Activated T-cell treated with anti-CD3 and anti-CD28 coated beads, Interleukin-2, amount 50 U/mL, for 48 hours (primary cell): ENCODE results near the gene RSPO4.

Experiments used
- DNase-seq, 2 experiments: peaks; one replicate each; pipeline ENCODE4 v3.0.0-alpha.2; 2020

Gene RSPO4

DNA sequence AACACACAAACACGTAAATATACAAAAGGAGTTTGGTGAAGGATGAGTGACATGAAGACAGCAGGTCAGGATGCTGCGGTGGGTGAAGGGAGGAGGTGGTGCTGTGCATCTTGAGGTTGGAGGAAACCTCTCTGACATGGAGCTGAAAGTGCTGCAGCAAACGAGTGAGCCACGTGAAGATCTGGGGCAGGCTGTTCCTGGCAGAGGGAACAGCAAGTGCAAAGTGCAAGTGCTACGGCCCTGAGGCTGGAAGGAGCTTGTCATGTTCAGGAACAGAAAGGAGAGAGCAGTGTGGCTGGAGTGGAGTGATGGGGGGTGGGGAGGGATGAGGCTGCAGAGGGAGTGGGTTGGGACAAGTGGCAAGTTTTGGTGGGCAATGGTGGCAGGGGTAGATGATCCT is 61.2 kb downstream of the RSPO4 start:
- DNase-seq = no peak

DNA sequence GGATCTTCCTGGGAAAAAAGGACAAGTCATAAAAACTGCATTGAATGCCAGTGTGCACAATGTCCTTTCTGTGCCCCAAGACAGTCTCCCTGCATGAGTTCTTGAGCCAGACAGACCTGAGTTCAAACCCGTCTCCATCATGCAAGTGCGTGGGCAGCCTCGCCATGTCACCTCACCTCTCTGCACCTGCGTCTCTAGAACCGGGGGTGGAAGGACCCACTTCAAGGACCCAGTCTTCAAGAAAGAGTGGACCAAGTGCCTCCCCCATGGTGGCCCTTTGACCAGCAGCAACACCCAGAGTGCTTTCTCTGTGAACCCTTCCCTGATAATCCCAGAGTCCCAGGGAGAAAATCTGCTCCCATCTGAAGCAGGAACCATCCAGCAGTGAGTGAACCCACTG is 62.5 kb downstream of the RSPO4 start:
- DNase-seq = no peak

DNA sequence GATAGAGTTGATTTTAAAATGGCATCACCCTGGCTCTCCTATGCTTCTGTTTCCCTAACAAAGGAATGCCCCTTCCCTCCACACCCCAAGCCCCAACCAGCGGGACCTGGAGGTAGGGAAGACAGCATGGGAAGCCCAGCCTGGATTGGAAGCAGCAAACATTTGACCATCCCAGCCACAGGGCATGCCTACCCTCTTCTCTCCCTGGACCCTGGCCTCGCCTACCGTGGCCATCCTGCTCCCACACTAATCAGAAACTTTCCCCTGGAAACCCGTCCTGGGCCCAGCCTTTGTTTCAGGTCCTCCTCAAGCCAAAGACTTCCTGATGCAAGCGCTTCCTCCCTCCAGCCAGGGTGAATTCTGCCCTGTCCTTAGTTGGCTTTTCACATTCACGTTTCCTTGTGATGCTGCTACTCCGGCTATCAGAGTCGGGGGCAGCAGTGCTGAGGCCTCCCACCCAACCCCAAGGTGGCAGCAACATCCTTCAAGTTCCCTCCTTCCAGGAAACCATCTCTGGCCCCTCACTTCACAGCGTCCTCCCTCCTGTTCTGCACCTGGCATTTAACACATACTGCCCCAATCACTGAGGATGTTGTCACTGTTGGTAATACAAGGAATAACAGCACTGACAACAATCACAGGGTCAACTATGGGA is 67.8 kb downstream of the RSPO4 start:
- DNase-seq = no peak

DNA sequence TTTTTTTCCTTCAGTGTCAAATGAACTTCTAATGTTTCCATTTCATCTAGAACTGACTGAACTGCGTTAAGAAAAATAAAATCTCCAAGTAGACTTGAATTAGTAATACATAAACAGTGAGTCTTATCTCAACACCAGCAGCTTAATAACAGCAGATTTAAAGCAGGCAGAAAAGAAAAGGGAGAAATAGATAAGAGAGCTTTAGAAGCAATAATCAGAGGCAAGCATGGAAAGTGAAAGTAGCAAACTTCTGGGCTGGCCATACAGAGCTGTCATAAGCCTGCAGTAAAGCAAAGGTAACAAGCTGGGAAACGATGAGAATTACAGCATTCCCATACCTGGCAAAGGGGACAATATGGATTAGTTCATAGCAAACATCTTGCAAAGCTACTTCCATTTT is 69.1 kb downstream of the RSPO4 start:
- no peak for DNase-seq

DNA sequence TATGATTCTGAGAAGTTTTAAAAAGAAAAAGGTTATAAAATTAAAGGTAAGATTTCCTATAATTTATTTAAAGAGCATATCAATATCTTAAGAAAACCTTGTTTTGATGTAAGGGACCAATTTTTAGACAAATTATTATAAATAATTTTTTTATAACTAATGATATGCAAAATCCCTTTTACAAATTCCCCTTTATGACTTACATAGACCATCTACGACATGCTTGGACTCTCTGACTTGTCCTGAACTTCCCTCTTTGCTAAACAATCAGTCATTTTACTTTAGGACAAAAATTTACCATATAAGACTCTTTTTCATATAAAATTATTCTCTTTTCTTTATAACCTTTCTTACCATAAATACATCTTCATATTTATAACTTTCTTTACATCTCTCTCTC is 70.7 kb downstream of the RSPO4 start:
- DNase-seq = no peak

DNA sequence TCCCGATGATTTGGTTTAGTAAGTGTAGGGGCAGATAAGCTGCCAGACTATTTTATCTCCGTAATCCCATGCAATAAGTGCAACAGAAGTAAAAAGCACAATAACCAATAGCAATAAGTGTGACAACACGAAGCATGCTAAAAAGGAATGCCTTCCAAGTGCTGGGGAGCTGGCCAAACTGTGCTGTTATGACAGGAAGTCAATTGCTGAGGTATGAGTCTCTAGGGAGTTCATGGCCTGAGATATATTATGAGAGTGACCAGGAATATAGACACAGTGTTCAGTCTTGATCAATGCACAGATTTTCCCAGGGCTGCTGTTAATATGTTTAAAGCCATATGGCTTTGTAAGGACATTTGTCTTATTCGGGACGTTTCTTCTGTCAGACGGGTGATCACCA is 75.4 kb downstream of the RSPO4 start:
- DNase-seq = no peak

DNA sequence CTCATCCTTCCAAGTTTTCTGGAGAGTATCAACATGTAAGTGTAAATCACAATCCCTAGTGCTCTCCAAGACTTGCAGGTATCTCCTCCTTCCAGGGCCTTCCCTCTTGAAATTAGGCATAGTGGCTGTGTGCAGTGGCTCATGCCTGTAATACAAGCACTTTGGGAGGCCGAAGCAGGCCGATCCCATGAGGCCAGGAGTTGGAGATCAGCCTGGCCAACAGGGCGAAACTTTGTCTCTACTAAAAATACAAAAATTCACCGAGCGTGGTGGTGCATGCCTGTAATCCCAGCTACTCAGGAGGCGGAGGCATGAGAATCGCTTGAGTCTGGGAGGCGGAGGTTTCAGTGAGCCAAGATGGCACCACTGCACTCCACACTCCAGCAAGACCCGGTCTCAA is 76.6 kb downstream of the RSPO4 start:
- DNase-seq = no peak

DNA sequence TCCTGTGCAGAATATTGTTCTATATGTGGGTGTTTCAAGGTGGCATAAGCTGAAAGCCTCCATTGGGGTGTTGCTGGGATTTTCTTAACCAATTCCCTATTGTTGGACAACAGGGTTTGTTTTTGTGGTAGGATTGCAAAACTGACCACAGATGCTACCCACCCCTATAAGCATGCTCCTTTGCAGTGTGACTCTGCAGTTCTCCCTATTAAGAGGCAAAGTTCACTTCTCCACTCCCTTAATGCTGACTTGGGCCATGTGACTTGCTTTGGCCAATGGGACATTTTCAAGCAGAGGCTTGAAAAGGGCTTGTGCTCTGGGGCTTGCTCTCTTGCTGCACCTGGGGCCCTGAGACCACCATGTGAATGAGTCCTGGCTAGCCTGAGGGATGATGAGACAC is 77.5 kb downstream of the RSPO4 start:
- no peak for DNase-seq

DNA sequence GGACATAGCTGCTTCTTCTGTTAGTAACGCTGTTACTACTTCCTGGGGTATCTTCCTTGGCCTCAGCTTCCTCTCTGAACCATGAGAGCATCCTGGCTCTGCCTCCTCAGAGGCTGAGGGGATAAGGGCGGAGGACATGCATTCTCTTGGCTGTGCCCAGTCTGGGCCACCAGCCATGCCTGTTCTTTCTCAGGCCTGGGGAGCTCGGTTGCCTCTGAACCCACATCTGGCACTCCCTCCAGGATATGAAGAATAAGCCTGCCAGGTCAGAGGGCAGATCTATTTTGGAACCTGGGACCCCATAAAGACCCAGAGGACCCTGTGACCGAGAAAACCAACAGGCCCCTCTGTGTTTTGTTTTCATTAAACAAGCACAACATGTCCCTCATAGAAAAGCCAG is 79.3 kb downstream of the RSPO4 start:
- no peak for DNase-seq

DNA sequence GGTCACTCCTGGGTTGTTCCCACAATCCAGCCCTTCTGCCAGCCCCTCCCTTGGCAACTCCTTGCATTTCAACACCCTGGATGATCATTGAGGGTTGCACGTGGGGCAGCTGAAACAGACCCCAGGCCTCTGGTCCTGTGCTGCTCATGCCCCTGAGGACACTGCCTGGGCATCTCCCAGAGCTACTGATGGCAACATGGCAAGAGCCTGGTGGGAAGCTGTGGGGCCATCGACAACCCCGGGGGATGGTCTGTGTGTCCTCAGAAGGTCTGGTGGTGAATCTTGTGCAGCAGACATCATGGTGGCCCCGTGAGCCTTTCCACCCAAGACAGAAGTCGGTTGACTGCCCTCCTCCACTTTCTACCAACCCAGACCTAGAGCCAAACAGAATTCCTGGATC is 81.0 kb downstream of the RSPO4 start:
- no peak for DNase-seq

DNA sequence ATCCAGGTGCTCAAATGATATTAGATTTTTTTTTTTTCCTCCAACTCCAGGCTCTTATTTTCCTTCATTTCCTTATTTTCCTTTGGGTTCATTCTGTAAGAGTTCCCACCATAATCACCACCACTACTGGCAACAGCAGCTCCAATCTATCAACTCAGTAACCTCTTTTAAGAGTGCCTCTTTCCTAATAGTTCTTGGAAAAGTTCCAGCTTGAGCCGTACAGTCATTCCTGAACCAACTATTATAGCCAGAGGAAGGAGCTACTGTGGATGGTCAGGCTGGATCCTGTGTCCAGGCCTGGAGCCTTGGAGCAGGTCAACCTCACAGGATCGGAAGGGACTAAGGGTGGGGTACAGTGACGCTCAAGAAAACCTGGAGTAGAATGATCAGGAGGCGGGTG is 81.8 kb downstream of the RSPO4 start:
- DNase-seq = no peak

DNA sequence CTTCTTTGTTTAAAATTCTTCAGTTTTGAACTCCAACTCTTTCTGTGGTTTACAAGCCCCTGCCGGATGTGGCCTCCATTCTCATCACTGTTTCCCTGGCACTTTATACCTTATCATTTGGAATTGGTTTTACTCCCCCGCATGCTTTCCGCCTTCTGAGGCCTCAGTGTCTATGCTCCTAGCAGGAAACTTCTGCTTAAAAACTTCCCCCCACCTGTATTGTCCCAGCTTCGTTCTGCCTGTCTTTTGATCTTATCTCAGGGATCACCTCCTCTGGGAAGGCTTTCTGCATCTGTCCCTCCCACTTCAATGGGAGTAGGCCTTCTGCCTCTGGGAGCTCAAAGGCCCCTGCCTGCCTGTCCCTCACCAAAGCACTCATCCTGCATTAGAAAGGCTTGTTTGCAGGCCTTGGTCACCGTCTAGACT is 82.6 kb downstream of the RSPO4 start:
- no peak for DNase-seq

DNA sequence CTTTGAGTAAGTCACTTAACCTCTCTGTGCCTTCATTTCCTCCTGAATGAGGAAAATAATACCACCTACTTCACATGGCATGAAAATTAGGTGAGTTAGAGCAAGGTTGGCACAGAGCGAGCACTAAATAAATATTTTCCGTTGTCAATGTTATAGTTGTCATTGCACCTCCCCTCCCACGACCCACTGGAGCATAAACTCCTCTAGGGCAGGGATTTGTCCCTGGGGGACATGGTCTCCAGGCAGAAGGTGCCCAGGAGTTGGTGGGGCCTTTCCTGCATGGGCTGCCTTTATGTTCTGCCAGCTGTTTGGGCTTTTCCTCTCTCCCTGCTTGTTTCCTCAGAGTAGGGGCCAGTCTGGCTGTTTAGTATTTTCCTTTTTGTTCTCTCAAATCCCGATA is 84.7 kb downstream of the RSPO4 start:
- DNase-seq = no peak

DNA sequence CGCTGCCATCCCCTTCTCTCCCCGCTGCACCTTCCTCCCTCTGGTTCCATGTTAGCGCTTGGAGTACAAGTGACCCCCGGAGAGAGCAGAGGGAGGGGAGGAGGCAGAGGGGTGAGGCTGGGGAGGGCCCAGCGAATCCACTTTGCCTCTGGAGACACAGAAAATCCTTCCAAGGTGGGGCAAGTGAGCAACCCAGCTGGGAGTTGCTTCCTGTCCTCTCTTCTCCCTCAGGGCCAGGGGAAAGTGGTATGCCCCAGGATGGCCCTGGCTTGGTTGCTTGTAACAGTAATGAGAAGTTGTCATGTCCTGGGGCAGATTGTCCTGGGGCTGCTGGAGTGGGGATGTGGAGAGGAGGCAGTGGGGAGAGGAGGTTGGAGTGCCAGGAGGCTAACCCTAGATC is 85.3 kb downstream of the RSPO4 start:
- DNase-seq = no peak

DNA sequence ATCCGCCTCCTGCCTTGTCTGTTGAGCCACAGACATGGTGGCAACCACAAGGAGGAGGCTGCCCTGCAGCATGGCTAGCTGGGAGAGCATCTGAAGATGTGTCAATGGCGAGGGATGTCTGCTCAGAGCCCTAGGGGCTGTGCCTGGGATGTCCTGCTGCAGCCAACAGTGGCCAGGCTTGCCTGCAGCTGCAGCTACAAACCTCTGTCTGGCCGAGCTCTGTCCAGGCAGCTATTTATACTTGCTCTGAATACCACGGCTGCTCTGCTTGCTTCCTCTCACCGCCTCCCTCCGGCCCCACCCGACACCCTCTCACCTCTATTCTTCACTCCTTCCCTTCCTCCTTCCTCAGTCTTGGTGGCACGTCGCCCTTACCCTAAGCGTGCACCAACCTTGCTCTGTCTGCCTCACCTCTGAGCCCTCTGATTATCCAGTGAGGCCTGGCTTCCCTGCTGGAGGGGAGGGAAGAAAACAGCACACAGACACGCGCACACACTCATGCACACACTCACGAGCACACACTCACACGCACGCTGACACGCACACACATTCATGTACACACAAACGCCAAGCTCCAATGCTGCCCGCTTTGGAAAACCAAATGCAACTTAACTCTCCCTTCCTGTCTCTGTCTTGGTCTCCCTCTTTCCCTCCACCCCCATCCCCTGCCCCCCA is 85.8 kb downstream of the RSPO4 start, which contains the start of gene ANGPT4:
TSS of gene ANGPT4 (minus strand) at position 210 of the 675 bp plus-strand sequence. CDS start at position 90, 120 bp downstream.
- no peak for DNase-seq

DNA sequence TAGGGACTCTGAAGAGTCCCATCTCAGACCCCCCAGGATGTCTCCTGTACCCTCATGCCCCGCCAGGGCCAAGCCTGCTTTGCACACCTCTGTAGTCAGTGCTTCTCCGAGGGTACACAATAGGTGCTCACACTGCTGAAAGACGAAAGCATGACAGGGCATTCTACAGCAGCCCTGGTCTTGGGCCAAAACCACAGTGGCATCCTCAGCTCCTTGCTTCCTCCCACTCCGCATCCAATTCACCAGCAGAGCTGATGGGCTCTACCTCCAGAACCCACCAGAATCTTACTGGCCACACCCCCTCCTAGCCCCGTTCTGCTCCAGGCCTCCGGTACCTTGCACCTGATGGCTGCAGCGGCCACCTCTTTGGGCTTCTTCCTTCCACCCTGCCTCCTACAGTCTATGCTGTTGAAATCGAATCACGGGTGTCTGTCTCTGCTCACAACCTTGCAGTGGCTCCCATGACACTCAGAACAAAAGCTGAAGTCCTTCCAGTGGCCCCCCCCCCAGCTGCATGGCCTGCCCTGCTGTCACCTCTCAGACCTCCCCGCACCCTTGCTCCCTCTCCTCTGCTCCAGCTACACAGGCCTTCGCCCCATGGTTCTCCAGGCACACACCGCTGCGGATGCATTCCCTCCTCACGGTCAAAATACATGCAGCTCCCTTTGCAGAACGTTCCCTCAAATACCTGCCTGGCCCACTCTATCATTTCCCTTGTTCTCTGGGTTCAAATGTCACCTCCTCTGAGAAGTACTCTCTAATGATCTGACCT is 87.2 kb downstream of the RSPO4 start:
- DNase-seq = no peak

DNA sequence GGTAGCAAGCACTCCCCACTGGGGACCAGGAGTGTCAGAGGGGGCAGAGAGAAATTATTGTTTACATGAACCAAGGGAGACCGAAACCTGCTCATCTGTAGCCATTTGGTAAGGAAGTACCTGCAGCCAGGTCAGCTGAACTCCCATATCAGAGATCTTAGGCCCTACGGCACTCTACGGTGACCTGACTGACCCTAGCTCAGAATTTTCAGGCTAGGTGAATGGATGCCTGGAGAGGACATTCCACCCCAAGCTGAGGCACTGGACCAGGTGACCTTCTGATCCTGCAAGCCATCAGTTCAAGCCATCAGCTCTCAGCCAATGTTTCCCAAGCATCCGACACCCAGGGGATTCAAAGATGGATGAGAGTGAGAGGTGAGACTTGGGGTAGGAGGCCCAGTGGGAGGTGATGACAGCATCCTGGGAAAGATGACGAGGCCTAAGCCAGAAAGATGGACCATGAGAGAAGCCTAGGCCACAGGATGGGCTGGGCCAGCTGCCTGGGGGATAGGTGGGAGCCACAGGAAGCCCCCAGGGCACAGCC is 88.7 kb downstream of the RSPO4 start:
- no peak for DNase-seq

DNA sequence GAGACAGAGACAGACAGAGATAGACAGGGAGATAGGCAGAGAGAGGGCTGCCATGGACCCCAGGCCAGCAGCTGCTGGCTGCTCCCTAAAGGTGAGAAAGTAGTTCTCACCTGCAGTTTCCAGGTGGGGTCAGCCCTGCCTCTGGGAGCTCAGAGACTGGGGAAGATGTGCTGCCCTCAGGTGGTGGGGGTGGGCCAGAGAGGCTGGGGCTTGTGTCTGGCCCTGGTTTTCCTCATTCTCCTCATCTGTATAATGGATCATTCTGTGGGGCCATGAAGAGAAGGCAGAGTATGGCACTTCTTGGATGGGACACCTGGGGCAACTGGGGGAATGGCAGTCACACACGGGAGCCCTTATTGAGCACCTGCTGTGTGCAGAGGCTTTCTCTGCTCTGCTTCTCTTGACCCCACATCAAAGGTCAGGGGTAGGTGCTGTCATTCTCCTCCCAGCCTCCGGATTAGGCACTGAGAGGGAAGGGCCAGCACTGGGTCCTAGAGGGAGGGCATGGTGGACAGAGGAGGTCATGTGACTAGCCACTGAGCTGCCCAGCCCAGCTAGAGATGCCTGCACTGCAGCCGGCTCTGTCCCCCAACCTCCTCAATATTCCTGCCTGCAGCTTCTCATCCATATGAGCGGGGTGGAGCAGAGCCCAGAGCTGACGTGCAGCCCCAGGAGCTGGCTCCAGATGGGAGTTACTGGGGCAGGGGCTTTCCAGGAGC is 90.1 kb downstream of the RSPO4 start:
- DNase-seq = peak in 1 of 2 experiments; percentile 20

DNA sequence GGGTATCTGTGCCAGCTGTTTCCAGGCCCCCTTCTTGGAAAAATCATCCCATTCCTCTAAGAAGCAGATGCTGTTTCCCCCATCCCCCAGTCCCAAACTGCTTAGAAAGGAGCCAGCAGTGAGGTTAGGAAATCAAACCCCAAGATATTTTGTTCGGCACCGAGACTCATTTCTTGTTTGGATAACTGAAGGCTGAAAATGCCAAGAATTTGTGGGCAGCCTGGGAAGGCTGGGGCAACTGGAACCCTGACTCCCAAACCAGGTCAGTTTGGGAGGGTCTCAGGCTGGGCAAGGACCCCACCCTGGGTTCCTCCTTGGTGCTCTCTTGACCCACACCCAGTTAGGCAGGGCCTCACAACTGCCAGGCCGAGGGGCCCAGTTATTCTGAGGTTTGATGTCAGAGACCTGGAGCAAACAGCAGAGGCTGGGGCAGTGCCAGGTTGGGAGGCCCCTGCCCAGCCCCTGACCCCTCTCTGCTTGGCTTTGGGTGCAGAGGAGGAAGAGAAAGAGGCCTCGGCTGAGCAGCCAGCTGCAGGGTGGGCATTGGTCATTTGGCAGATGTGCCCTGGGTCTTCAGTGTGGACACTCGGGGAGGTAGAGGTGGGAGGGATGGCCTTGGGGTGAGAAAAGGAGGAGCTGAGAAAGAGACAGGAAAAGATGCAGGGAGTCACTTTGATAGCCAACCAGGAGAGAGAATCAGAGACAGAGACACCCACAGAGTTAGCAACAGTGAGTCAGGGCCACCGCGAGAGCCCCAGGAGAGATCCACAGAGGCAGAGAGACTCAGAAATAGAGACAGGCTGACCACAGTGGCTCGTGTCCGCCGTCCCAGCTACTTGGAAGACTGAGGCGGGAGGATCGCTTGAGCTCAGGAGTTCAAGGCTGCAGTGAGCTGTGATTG is 91.0 kb downstream of the RSPO4 start:
- no peak for DNase-seq

DNA sequence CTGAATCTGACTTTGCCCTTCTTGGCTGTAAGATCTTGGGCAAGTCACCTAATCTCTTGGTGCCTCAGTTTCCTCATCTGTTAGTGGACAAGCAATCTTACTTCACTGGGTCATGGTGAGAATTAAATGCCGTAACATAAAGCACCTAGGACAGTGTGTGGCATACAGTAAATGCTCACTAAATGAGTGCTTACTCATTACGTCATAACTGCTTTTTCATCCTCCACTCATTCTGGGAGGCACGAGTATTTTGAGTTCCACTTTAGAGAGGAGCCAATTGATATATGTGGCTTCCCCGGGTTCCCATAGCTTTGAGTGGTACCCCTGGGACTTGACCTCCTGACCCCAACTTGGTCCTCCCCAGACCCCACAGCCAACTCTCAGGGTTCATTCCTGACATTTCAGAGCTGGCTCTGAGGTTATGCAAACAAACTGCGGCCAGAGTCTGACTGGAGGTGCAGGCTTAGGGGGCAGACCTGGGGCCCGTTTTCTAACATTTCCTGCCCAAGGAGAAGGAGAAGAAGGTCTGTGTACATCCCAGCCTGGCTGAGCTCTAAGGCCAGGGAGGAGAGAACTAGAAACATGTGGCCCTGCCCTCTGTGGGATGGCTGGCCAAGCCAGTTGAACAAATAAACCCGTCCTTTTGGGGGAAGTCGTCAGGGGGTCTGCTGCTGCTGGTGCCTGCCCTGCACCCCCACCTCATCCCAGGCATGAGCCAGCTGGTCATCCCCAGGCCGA is 91.8 kb downstream of the RSPO4 start:
- DNase-seq = no peak

DNA sequence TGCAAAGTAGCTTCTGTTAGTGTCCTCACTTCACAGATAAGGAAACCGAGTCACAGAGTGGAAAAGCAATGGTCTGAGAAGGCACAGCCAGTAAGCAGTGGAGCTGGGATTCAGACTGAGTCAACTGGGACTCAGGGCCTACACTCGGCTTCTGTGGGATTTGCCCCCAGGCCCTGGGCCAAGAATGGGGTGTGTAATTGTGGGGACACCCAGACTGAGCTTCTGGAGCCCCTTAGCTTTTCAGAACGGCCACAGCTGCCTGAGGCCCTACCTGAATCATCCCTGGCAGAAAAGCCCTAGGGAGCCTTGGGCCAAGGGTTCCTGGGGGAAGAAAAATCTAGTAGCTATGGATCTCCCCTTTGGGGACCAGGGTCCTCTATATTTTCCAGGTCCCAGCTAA is 92.5 kb downstream of the RSPO4 start:
- no peak for DNase-seq
